ENCODE data around the gene MROH7. TPM values are rescaled to one million over a fixed set of nuclear protein-coding genes. Genes with fewer than 3 reads are reported as not detected.

Gene MROH7
- total RNA-seq, 4 donors from 2014 or later = 2.0 to 5.7 (median 3.8) TPM

DNA sequence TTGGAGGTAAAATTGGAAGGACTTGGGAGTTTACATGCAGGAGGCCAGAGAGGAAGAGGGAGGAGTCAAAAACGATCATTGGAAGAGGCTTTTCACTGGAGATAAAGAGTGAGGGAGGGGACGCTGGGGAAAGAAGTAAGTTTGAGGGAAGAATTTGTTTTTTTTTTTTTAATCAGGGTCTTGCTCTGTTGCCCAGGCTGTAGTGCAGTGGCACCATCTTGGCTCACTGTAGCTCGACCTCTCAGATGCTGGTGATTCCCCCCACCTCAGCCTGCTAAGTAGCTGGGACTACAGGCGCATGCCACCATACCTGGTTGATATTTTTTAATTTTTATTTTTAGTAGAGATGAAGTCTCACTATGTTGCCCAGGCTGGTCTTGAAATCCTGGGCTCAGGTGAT lies 1.2 kb upstream of the MROH7 start:
- H3K9me3 ChIP-seq = peaks cover 12% of the 10 kb centered on the region
- no peaks in the 10 kb centered on the region for H3K36me3 ChIP-seq
- no peak overlapping the region for H3K4me3 ChIP-seq
- no peak overlapping the region for H3K27ac ChIP-seq
- WGBS = 58% methylated on average over 4 of the region's 4 CpGs
- DNase-seq (ENCODE audit: low spot score in 2 of 2) = no peak
- no peaks in the 10 kb centered on the region for H3K27me3 ChIP-seq
- H3K4me1 ChIP-seq = peaks cover 3% of the 10 kb centered on the region
- TF ChIP-seq EP300 (IDR thresholded peaks at IDR 0.05) (no peak), POLR2A (IDR thresholded peaks at IDR 0.05) (no peak), POLR2AphosphoS5 (IDR thresholded peaks at IDR 0.05) (no peak)
- TF ChIP-seq, protein P1, sequence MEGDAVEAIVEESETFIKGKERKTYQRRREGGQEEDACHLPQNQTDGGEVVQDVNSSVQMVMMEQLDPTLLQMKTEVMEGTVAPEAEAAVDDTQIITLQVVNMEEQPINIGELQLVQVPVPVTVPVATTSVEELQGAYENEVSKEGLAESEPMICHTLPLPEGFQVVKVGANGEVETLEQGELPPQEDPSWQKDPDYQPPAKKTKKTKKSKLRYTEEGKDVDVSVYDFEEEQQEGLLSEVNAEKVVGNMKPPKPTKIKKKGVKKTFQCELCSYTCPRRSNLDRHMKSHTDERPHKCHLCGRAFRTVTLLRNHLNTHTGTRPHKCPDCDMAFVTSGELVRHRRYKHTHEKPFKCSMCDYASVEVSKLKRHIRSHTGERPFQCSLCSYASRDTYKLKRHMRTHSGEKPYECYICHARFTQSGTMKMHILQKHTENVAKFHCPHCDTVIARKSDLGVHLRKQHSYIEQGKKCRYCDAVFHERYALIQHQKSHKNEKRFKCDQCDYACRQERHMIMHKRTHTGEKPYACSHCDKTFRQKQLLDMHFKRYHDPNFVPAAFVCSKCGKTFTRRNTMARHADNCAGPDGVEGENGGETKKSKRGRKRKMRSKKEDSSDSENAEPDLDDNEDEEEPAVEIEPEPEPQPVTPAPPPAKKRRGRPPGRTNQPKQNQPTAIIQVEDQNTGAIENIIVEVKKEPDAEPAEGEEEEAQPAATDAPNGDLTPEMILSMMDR (IDR thresholded peaks at IDR 0.05) = no peak

DNA sequence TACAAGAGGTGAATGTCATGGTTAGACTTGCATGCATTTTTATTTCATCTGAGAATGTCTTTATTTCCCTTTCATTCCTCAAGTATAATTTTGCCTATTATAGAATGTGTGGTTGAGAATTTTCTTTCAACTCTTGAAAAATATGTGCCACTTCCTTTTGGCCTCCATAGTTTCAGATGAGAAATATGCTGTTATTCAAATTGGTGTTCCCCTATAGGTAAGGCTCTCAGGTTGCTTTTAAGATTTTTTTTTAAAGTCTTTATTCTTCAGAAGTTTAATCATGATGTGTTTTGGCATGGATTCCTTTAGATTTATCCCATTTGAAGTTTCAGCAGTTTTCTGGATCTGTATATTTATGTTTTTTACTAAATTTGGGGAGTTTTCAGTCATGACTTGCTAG lies 2.1 kb downstream of the MROH7 start:
- no peaks in the 10 kb centered on the region for H3K27me3 ChIP-seq
- TF ChIP-seq, protein P1 (IDR thresholded peaks at IDR 0.05) = no peak
- no peak for TF ChIP-seq POLR2A (IDR thresholded peaks at IDR 0.05)
- no peak for TF ChIP-seq POLR2AphosphoS5 (IDR thresholded peaks at IDR 0.05)
- no peak for TF ChIP-seq EP300 (IDR thresholded peaks at IDR 0.05)
- H3K36me3 ChIP-seq = no peaks in the 10 kb centered on the region
- peaks cover 12% of the 10 kb centered on the region for H3K9me3 ChIP-seq
- no peak overlapping the region for H3K4me3 ChIP-seq
- no peak overlapping the region for H3K27ac ChIP-seq
- no peak for DNase-seq (ENCODE audit: low spot score in 2 of 2)
- peaks cover 3% of the 10 kb centered on the region for H3K4me1 ChIP-seq

DNA sequence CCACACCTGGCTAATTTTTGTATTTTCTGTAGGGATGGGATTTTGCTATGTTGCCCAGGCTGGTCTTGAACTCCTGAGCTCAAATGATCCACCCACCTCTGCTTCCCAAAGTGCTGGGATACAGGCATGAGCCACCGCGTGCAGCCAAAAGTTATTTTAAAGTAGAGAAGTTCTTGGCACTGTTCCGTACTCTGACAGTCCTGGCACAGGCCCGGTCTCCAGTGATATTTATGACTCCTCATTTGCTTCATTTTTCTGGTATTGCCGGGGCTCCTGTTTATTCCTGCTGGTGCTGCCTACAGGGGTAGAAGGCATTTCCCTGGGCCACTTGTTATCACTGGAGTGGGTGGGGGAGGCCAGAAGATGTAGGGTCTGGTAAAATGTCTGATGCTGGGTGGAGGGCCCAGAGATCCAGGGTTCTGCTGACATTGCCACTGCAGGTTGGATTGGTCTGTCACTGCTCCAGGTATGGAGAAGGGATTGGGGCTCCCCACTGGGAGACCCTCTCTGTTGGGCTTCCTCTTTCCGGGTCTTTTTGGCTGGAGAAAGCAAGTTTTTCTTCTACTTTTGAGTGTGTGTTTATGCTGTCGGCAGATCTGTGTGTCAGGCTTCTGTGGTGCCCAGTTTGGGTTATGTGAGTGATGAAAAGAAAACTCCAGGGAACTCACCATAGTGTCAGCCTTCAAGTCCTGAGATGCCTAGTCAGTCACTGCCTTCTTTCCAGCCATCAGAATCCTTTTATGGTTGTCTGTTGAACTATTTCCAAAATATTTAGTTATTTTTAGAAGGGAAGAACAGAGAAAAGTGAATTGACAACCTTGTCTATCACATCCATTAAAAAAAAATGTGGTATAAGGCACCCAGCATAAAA lies 4.5 kb downstream of the MROH7 start:
- 44% methylated on average over 7 of the region's 7 CpGs for WGBS
- Histone ChIP-seq H3K27me3 (no peaks in the 10 kb centered on the region), H3K4me1 (peaks cover 3% of the 10 kb centered on the region), H3K9me3 (peaks cover 12% of the 10 kb centered on the region), H3K36me3 (no peaks in the 10 kb centered on the region), H3K27ac (no peak overlapping the region), H3K4me3 (no peak overlapping the region)
- DNase-seq (ENCODE audit: low spot score in 2 of 2) = no peak
- TF ChIP-seq POLR2A (IDR thresholded peaks at IDR 0.05) (no peak), EP300 (IDR thresholded peaks at IDR 0.05) (no peak), POLR2AphosphoS5 (IDR thresholded peaks at IDR 0.05) (no peak)
- TF ChIP-seq, protein P1 (IDR thresholded peaks at IDR 0.05) = no peak

DNA sequence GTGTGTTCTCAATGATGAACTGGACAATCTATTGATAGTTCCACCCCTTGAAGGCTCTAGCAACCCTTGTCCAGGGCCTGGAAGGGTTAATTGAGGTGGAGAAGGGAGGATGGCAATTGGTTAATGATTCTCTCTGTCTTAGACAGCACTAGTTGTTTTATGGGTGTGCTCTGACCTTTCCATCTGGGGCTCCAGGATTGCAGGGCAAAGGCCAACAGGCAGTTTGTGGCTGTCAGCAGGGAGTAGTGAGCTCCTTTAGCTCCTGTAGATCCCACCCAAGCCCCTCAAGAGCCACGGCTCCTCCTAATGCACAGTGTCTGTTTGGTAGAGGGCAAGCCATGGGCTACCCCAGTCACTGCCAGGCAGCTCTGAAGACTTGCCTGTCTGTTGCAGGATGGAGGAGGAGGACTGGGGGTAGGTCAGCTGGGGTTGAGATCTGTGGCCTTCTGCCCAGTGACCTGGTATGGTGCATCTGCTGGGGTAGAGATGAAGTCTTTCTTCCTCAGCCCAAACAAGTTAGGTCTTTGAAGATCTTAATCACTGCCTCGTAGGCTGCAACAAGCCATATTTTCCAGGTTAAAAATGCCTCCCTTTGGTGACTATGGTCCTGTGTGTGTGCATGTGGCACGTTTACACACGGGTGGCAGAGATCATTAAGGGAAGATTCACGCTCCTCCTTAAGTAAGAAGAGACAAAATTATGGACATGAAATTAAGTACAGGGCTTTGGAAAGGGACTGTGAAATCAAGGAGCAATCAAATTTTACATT lies 7.7 kb downstream of the MROH7 start:
- Histone ChIP-seq H3K27ac (no peak overlapping the region), H3K4me1 (peaks cover 3% of the 10 kb centered on the region), H3K4me3 (no peak overlapping the region), H3K27me3 (no peaks in the 10 kb centered on the region), H3K9me3 (peaks cover 3% of the 10 kb centered on the region), H3K36me3 (no peaks in the 10 kb centered on the region)
- DNase-seq (ENCODE audit: low spot score in 2 of 2) = no peak
- WGBS = 47% methylated on average over 5 of the region's 5 CpGs
- TF ChIP-seq POLR2AphosphoS5 (IDR thresholded peaks at IDR 0.05) (no peak), POLR2A (IDR thresholded peaks at IDR 0.05) (no peak)

DNA sequence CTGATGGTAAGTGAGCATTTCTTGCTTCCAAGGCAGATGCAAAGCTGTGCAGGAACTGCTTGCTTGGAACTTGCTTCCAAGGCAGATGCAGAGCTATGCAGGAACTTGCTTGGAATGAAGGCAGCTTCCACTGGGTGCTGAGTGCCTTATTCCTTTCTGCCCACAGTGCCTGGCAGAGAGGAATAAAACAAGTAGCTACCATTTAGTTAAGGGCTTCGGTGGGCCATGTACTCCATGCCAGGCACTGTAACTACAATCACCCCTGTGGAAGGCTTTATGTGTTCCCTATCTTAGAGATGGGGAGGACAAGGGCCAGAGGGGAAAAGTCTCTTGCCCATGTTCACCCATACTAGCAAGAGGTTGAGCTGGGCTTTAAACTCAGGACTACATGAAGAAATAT lies 8.3 kb downstream of the MROH7 start:
- DNase-seq (ENCODE audit: low spot score in 2 of 2) = no peak
- Histone ChIP-seq H3K27ac (no peak overlapping the region), H3K36me3 (no peaks in the 10 kb centered on the region), H3K9me3 (no peaks in the 10 kb centered on the region), H3K4me1 (peaks cover 3% of the 10 kb centered on the region), H3K4me3 (no peak overlapping the region), H3K27me3 (no peaks in the 10 kb centered on the region)
- no peak for TF ChIP-seq POLR2AphosphoS5 (IDR thresholded peaks at IDR 0.05)
- TF ChIP-seq, protein P1 (IDR thresholded peaks at IDR 0.05) = no peak
- TF ChIP-seq EP300 (IDR thresholded peaks at IDR 0.05) = no peak
- 64% methylated on average over 1 of the region's 1 CpG for WGBS
